A549 treated with AZD9567 at 1 μM for 4 hours (cell line): ENCODE results near the gene ARID1B. TPM values are rescaled to one million over a fixed set of nuclear protein-coding genes. Genes with fewer than 3 reads are reported as not detected.

Experiments used
- total RNA-seq: library from RNA; stranded (reverse); fragments of 200-300 nt; extraction: Qiagen RNA extraction; gene quantifications from 5 replicates; pipeline ENCODE4 v1.2.3, GENCODE V29; 2022; ENCODE audit not compliant: insufficient read depth

The ARID1B gene
- 13.6 to 22.6 TPM (median 14.1 TPM) in 5 replicates for total RNA-seq

DNA sequence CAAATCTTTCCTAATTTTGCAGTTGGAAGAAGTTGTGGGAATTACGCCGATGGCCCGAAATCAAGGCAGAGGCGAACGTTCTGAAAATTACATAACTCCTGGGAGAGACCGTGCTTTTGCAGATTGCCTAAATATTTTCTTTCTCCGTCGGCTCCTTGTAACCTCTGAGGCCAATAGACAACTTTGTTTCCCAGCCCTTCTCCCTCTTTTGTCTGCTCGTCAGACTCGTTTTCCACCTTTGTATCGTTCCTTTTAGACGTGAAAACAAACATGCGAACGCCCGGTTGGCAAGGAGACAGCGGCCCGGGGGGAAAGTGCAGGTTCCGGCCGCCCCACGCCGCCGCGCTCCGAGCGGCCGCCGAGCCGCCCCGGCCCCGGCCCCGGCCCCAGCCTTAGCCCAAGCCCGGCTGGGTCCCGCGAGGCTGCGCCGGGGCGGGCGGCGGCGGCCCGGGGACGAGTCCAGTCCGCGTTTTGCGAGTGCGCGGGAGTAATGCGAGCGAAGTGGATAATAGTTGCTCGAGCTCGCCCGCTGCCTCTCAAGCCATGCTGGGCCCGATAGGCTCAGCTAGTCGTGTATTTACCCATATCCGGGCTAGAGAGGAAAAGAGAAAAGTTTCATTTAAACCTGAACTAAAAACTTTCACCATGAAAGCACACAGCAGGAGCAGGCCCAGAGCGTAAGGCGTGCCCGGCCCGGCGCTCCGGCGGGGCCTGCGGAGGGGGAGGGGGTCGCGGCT is at the start of gene ARID1B:
Gene ARID1B (plus strand): TSS at position 539 of the 737 bp plus-strand sequence. CDS start 303 bp downstream, outside the sequence.

